HG03060 (cell line): ENCODE measurements around the gene CSH2.
"Not testable (repeated sequence)": the region's sequence is repeated elsewhere in the genome, so short reads cannot be mapped to it uniquely, and the experiment has no call there.

ENCODE experiments used
- ATAC-seq: cut with Tn5 transposase; IDR thresholded peaks from one replicate; pipeline ENCODE4 v1.9.1; 2021; ENCODE audit warnings: low read depth, moderate number of reproducible peaks; ENCODE audit not compliant: unreplicated experiment

Gene CSH2

GRCh38 chr17:63898899-63899798 is 25.7 kb upstream of the CSH2 start:
- ATAC-seq: not testable (repeated sequence)

GRCh38 chr17:63896524-63897354 is 23.3 kb upstream of the CSH2 start, which contains the start of gene CSH1:
Gene CSH1, minus strand, starts transcription at chr17:63896574. Its CDS starts 63 bp downstream, at chr17:63896511.
- ATAC-seq: not testable (repeated sequence)

- not testable (repeated sequence) for ATAC-seq
Observed at GRCh38 chr17:63894821-63895220, 21.3 kb upstream of the CSH2 start.

GRCh38 chr17:63894021-63894420 is 20.5 kb upstream of the CSH2 start:
- not testable (repeated sequence) for ATAC-seq

GRCh38 chr17:63892316-63893037 is 19.0 kb upstream of the CSH2 start:
- ATAC-seq: not testable (repeated sequence)

GRCh38 chr17:63889026-63889848 is 15.8 kb upstream of the CSH2 start:
- not testable (repeated sequence) for ATAC-seq

GRCh38 chr17:63885119-63885518 is 11.6 kb upstream of the CSH2 start:
- not testable (repeated sequence) for ATAC-seq

GRCh38 chr17:63882626-63883126 is 9.2 kb upstream of the CSH2 start:
- ATAC-seq: not testable (repeated sequence)

GRCh38 chr17:63881935-63882601 is 8.6 kb upstream of the CSH2 start, which contains the start of gene GH2:
Gene GH2, minus strand, starts transcription at chr17:63881944. Its CDS starts 143 bp downstream, at chr17:63881801.
- ATAC-seq: no peak

- ATAC-seq: not testable (repeated sequence)
Observed at GRCh38 chr17:63881337-63881736, 7.9 kb upstream of the CSH2 start.

GRCh38 chr17:63880706-63881105 is 7.2 kb upstream of the CSH2 start:
- no peak for ATAC-seq

- not testable (repeated sequence) for ATAC-seq
Observed at GRCh38 chr17:63878413-63878812, 4.9 kb upstream of the CSH2 start.

GRCh38 chr17:63874693-63875092 is 1.2 kb upstream of the CSH2 start:
- not testable (repeated sequence) for ATAC-seq

- not testable (repeated sequence) for ATAC-seq
Observed at GRCh38 chr17:63874061-63874626, 667 bp upstream of the CSH2 start.

- ATAC-seq: not testable (repeated sequence)
Observed at GRCh38 chr17:63871646-63872365, 1.7 kb downstream of the CSH2 start.

GRCh38 chr17:63870292-63870665 is 3.2 kb downstream of the CSH2 start:
- not testable (repeated sequence) for ATAC-seq

- ATAC-seq: not testable (repeated sequence)
Observed at GRCh38 chr17:63869491-63870291, 3.8 kb downstream of the CSH2 start.
